A549 (cell line): ENCODE measurements around the gene DPP7.

Source experiments
- FOXS1 ChIP-seq: fragments of 250-450 bp; sonication (Bioruptor Pico); IDR thresholded peaks from 2 replicates; pipeline ENCODE4 v1.5.0; 2020; ENCODE audit warnings: mild to moderate bottlenecking, moderate library complexity
- HOXB5 ChIP-seq: fragments of 250-450 bp; sonication (Bioruptor Pico); IDR thresholded peaks from 2 replicates; pipeline ENCODE4 v1.5.0; 2020; ENCODE audit warnings: mild to moderate bottlenecking, moderate library complexity
- ZC3H11A ChIP-seq: fragments of 450-650 bp; IDR thresholded peaks from 2 replicates; pipeline ENCODE4 v1.6.1; 2014; ENCODE audit warnings: antibody characterized with exemption, mild to moderate bottlenecking
- TF ChIP-seq, protein P1 (sequence below): fragments of >200 bp; sonication (Bioruptor Twin); formaldehyde crosslinking; IDR thresholded peaks from 3 replicates; pipeline ENCODE4 v1.5.1; 2016

DNA sequence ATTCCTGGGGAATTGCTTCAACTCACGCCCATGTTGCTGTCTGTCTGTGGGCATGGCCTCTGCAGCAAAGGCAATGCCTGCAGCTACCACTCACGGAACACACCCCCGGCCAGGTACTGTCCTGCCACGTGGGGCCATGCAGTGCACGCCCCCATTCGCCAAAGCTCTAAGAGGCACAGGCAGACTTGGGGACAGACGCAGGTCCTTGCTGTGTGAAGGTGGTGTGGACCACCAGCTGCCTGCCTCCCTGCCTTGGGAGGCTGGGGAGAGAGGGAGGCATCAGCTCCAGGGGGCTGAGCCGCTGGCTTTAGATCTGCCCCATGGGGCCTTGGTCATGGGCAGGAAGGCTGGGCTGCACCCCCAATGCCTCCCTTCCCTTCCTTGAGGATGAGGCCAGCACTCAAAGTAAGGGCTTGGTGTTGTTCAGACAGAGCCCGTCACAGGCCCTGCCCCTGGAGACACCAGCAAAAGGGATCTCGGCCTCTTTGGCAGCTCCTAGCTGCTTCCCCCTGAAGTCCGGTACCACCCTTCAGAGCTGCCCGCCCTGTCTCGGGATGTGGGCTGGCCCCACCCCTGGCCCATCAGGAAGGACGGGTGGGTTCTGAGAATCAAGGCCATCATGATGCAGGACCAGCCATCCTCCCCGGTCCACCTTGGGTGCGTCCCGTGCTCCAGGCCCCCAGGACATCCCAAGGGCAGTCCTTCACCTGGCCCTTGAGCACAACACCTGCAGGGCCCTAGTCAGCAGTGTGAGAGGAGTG is 26.7 kb upstream of the DPP7 start:
- TF ChIP-seq FOXS1 (CRISPR knock-in tag), result no peak
- TF ChIP-seq, protein P1, sequence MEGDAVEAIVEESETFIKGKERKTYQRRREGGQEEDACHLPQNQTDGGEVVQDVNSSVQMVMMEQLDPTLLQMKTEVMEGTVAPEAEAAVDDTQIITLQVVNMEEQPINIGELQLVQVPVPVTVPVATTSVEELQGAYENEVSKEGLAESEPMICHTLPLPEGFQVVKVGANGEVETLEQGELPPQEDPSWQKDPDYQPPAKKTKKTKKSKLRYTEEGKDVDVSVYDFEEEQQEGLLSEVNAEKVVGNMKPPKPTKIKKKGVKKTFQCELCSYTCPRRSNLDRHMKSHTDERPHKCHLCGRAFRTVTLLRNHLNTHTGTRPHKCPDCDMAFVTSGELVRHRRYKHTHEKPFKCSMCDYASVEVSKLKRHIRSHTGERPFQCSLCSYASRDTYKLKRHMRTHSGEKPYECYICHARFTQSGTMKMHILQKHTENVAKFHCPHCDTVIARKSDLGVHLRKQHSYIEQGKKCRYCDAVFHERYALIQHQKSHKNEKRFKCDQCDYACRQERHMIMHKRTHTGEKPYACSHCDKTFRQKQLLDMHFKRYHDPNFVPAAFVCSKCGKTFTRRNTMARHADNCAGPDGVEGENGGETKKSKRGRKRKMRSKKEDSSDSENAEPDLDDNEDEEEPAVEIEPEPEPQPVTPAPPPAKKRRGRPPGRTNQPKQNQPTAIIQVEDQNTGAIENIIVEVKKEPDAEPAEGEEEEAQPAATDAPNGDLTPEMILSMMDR, result no peak
- TF ChIP-seq HOXB5 (CRISPR knock-in tag), result no peak
- no peak for TF ChIP-seq ZC3H11A
